GM19468 (cell line): Measurements from ENCODE around the gene USP48.

Source experiments
- ATAC-seq: cut with Tn5 transposase; IDR thresholded peaks from one replicate; pipeline ENCODE4 v1.9.1; 2021; ENCODE audit warnings: mild to moderate bottlenecking, moderate library complexity, moderate number of reproducible peaks; ENCODE audit not compliant: unreplicated experiment; ENCODE audit errors: extremely low read depth

USP48 gene

DNA sequence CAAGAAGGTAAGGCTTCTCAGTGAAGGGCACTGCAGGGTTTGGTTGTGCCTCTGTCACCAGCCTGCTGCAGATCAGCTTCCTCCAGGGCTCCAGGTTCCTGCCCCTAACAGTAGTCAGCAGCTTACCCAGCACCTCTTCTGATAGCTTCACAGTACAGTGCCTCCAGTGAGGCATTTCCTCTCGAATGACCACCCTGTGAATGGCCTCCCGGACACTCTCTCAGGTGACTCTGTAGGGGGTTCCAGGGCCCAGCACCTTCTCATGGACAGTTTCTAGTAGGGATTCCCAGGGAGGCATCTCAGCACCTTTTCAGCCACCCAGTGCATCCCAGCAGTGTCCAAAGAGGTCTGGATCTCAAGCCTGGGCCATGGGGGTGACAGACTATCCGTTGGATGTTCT is 28.4 kb downstream of the USP48 start:
- ATAC-seq, result no peak

DNA sequence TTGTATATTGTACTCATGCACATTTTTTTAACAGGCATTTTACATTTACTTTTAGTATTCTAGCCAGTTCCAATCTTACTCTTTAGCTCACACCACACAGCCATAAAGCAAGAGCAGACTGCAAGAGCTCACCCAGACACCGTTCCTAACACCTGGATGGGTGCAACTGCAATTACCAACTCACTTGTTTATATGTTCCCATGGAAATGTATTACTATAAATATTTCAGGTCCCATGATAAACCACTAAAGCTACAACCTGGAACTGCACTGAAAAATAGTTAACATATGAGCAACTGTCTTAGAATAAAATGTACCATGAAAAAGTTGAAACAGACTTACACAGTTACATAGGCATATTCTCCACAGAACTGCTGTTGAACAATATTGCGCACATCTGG is 30.8 kb downstream of the USP48 start:
- no peak for ATAC-seq

DNA sequence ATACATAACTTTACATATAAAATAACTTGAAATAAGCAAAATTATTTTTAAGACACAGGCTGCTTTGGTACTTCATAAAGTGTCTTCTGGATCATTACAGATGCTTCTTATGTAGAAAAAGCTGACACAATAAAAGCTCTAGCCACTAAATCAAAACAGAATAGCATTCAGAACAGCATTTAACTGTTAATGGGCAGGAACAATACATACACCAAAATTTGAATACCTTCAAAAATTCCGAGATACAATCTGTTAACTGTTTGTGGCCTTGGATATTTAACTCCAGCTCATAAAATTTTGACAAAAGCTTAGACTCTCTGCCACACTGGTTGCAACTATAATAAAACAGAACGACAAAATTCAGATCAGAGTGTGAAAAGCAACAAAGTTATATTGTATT is 31.7 kb downstream of the USP48 start:
- no peak for ATAC-seq

DNA sequence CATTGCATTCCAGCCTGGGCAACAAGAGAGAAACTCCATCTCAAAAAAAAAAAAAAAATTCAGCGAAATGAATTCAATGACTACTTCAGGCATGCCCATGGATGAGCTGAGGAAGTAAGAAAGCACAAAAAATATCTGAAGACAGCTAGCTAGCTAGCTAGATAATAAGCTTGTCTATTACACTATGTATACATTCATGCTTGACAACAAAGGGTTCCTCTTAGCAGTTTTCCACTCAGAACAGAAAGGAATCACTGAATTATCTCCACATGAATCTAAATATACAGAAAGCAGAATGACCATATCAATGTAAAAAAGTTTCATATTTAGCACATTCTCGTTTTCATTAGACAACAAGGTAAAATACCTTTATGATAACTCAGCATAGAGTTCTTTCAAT is 32.1 kb downstream of the USP48 start:
- no peak for ATAC-seq

DNA sequence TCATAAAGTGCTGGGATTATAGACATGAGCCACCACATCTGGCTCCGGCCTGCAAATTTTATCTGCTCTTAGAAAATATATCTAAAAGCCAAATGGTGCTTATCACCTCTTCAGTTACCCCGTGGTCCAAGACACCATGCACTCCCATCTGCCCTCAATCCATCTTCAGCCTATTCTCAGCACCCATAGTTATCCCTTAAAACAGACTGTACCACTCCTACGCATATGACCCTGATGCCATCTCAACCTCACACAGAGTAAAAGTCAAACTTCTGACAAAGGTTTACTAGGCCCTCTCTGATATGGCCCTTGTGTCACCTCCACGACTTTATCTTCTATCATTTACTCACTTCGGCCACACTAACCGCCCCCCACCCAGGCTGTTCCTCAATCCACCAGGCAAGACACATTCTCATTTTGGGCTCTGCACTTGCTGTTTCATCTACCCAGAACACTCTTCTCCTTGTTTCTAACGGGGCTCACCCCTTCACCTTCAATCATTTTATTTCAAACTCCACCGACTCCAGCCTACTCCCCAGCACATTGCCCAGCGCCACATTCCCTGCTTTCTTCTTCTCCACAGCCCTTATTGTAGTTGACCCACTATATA is 33.0 kb downstream of the USP48 start:
- no peak for ATAC-seq

DNA sequence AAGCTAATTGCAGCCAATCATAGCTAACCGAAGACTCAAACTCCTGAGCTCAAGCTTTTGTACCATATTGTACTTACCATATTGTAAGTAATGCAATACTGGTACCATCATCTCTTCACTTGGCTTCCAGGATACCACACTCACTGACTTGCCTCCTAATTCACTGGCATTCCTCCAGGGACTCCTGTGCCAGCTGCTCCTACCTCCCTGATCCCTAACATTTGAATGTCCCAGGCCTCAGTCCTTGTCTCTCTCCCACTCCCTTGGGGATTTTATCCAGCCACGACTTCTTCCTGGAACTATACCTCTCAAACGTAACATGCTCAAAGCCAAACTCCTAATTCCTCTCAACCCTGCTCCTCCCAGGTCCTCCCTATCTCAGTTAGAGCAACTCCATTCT is 33.8 kb downstream of the USP48 start:
- no peak for ATAC-seq

DNA sequence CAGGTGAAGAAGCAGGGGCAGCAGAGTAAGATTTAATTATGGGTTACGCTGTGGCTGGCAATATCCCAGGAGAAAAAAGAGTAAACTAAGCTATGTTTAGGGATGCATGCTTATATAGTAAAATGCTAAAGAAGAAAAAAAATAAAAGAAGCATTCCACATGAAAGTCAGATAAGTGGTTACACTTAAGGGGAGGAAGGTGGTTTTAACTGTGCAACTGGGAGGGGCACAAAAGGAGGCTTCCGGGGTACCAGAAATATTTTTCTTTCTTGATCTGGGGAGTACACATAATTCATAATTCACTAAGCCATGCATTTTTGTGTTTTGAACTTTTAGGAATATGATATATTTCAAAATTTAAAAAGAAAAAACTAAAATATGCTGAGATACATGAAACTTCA is 39.5 kb downstream of the USP48 start:
- no peak for ATAC-seq

DNA sequence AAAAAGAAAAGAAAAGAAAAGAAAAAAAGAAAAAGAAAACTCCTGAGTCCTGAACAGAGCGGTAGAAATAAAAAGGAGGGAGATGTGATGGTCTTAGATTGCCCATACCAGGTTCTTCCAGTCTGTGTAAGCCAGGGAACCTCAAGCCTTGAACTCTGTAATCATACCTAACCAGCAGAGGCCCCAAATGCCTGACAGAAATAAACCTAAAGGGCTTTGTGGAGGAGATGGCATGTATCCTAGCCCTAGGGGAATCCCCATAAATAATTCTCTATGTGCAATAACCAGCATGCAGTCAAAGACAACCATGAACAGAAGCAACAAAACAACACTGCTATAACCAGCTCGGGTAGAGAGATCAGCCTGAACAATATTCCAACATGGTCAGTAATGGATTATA is 40.4 kb downstream of the USP48 start:
- no peak for ATAC-seq

DNA sequence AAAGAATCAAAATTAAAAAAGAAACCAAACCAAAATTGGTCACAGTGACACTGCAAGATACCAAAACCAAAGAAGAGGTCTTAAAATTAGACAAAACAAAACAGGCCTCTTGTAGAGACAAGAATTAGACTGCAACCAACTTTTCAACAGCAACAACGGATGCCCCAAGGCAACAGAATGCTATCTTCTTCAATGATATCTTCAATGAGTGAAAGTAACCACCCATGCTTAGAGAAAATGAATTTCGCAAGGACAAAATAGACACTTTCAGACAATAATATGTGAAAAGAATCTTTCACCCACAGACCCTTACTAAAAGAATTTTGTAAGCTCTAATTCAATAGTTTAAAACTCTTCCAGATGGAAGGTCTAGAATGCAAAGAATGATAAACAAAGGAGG is 41.7 kb downstream of the USP48 start:
- ATAC-seq, result no peak

DNA sequence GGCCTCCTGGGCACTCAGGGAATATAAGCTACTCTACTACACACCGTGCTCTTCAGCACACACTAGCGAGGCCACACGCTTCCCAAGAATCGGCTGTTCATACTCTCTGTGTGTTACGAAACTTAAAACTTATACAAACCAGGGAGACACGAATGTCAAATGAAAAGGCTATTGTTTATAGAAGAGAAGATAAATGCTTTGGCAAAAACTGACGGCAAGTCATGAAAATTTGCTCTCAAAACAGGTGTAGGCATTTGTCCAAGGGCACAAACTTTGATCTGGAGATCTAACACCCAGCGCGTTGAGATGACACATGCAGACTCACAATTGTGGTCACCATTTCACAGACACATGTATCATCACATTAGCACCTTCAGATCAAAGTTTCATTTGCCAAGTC is 46.1 kb downstream of the USP48 start:
- no peak for ATAC-seq

DNA sequence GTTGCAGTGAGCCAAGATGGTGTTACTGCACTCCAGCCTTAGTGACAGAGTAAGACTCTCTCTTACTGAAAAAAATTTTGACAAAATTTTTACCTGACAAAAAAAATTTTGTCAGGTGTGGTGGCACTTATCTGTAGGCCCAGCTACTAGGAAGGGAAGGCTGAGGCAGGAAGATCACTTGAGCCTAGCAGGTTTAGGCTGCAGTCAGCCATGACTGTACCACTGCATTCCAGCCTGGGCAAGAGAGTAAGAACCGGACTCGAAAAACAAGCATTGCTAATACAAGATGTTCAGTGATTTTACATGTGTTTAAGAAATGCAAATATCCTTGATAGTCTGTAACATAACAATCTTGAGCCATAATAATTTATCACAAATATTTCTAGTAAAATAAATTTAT is 46.9 kb downstream of the USP48 start:
- ATAC-seq, result no peak

DNA sequence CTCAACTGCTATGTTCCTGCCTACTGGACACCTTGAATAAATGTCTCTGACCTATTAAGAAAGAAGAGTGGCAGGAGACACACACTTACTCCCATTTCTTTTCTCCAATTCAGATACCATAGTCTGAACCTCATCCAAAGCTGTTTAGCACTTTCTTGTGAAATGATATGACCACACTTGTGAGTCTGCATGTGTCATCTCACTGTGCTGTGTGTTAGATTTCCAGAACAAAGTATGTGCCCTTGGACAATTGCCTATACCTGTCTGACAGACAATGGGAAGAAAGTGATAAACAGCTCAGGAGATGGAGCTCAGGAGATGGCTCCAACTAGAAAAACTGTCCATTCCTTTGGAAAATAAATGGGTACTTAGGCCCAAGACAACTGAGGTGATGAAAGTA is 48.4 kb downstream of the USP48 start:
- ATAC-seq, result no peak

DNA sequence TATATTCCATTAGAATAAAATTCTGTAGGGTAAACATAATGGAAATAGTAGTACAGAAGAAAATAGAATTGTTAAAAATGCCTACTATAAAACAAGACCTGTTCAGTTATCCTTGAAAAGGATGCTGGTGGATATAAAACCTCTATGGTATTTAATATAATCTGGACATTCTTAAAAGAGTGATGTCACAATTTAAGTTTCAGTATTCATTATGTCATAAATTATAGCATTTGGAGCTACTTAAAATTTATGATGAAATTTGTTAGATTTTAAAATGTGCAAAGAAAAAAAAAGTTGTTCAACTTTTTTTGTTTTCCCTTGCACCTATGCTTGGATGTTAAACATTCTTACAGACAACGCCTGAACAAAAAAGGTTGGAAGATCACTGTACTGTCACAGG is 50.3 kb downstream of the USP48 start:
- ATAC-seq, result no peak

DNA sequence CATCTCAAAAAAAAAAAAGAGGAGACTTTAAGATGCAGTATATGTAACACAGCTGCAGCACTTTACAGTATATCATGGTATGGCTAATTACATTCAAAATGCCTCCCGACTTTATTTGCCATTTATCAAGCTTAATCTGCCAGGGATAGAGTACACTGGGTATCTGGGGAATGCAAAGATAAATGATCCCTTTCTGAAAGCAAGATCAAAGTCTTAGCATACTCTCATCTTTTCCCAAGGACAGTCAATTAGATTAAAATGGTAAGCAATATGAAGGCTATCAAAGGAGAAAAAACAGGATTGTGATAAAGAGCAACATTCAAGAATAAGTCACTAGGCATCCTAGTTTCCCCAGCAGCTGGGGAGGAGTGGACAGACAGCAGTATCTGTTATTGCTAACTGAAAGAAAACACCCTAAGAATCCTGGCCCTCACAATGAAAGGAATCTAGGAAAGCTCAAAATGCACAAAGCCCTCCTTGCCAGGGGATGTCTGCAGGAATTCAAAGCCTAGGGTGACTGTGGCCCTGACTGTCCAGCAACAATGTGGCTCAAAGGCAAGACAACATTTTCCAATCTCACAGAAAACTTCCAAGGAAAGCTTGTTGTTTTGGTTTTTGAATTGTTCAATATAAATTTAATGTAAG is 57.1 kb downstream of the USP48 start:
- no peak for ATAC-seq

DNA sequence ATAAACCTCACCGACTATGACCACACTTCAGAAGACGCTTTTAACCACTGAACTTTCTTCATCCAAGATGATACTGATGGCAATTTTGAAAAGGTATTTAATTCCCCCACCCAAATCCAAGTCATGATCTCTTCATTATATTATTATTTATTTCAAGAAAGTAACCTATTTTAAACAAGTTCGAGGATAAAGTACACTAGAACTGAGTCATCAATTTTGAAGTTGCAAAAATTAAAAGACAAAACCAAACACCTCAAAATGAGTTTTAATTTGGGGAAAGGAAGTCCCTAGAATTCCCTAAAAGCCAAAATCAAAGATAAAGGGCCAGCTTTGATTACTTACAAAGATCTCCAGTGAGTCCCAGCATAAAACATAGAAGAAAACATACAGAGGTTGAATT is 58.4 kb downstream of the USP48 start:
- ATAC-seq, result no peak

DNA sequence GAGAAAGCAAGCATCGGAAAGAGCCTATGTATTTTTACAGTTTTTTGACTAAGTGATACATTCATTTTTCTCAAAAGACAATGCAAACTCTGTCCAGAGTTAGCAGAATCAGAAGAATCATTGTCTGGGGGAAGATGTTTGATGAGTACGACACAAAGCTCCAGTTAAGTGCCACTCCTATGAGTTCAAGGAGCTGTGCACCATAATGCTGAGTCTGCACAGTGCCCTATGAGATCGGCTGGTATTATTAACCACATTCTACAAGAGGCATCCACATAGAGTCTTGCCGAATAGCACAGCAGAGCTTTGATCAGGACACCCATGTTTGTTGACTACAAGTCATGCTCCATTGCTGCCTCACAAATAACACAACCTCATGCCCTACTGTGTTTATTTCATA is 58.9 kb downstream of the USP48 start:
- ATAC-seq, result no peak

DNA sequence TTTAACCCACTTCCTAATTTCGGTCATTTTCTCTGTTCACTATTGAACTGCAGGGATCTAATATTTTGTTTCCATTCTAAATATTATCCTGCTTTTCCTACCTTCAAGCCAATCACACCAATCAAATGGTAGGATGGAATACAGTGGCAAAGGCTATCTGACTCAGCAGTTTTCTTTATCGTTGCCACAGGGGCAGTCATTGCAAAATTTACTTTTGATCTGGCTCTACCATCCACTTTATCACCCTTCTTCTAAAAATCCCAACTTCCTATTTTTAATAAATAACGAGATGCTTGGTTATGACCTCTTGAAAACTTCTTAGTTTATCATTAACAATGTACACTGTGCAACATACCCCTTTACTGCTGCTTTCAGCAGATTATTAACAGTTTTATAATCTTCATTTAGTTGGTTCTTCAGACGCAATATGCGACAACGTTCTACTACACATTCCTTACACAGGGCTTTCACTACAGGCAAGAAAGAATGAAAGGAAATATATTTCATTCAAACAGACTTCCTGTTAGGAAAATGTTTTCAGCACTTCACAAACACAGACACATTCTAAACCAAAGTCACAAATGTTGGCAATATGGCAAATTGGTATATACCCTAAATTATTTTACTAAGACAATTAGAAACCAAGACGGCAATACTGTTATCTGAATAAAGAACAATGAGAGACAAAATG is 61.5 kb downstream of the USP48 start:
- no peak for ATAC-seq

DNA sequence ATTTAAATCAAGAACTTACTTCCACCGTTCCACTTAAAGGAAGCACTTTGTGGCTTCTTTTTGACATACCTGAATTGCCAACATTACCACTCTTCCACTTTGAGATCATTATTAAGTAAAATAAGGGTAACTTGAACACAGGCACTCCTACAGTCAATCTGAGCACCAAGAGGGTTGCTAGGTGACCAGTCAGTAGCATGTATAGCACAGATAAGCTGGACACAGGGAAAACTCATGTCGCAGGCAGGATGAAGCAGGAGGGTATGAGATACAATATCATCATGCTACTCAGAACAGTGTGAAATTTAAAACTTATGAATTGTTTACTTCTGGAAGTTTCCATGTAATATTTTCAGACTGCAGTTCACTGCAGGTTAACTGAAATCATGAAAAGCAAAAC is 66.8 kb downstream of the USP48 start:
- ATAC-seq, result no peak

DNA sequence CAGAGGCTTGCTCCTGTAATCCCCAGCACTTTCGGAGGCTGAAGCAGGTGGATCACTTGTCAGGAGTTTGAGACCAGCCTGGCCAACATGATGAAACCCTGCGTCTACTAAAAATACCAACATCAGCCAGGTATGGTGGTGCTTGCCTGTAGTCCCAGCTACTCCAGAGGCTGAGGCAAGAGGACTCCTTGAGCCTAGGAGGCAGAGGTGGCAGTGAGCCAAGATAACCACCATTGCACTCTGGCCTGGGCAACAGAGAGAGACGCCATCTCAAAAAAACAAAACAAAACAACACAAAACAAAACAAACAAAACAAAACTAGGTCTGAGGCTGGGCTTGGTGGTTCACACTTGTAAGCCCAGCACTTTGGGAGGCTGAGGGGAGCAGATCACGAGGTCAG is 75.1 kb downstream of the USP48 start:
- ATAC-seq, result no peak

DNA sequence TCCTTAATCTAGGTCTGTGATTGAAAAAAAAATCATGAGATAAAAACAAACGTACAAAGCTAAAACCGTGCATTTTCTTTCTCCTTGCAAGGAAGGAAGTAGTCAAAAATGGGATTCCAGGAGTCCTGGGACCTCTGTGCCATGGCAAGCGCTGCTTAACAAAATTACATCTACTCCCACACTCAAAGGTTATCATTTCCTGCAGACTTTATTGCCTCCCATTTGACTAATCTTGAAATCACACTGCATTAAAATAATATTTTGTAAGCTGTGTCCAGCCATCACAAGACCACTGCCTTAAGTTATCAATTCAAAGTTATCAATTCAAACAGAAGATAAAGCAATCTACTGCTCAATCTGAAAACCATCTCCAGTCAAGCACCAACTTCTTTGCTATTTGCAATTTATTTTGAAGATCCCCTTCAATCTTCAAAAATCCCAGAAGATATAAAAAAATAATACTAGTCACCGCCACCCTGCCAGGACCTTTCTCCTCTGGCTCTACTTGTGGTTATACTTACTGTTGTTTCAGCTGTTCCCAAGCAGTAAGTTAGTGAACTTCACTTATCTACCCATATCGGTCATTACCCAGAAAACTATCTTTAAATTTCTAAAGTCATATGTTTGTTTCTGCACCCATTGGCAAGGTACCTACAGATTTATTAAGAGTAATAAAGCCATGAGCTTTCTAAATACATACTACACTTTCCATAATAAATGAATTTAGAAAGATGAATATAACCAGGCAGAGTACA is 75.7 kb downstream of the USP48 start:
- ATAC-seq, result no peak

DNA sequence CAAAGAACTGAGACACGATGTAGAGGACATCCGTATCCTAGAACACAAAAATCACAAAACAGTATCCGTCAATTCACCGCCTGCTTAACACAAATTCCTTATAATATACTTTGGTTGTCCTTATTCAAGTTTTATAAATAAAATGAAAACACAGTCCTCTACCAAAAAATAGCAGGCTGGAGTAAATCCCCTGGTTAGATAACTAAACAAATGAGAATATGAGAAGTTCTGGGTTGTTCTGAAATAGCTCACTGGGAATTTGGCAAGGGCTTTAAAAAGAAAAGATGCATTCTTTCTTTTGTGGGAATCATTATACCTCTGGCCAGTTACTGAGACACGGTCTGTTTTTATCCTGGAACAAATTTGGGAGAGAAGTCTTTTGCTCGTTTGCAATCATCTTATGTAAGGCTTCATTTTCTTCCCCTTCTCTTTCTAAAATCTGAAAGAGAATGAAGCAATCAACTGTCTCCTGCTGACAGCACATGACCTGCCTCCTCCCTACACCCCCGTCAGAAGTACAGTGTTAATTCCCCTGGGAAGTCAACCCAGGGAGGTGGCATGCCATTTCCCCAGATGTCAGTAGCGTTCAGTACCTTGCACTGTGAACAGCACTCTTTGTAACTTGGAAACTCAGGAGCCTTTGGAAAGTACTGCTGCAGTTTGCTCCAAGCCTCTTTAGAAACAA is 76.7 kb downstream of the USP48 start:
- no peak for ATAC-seq
